Activated CD8-positive, alpha-beta memory T cell treated with anti-CD3 and anti-CD28 coated beads for 4 hours (primary cell): ENCODE data around the gene GSN.

Source experiments
- DNase-seq, 2 donors: peaks; one replicate each; pipeline ENCODE4 v3.0.0-alpha.2; 2020; ENCODE audit warnings: low read depth in 2 of 2

Gene GSN

DNA sequence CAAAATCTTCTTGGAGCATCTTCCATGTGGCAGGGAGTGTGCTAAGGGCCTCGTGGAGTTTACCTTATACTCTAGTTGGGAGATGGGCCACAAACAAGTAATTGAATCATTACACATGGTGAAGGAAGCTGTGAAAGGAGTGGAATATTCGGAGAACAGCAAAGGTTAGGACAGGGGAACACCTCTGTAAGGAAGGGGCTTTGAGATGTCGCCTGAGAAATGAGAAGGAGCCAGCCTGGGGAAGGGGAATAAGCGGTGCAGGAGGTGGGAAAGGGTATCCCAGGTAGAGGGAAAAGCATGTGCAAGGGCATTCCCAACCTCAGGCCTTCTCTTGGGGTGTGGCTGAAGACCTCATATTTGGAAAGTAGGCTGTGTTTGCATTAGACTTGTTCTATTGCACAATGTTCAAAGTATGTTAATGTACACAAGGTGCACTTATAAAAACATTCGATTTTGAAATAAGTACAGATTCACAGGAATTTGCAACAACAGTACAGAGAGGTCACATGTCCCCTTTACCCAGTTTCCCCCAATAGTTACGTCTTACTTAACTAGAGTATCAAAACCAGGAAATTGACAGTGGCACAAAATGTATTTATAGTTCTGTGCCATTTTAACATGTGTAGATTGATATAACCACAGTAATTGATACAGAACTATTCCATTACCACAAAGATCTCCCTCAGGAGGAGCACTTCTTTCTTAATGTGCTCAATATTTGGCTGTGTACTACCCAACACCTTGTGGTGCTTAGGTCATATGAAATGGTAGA lies 104.5 kb downstream of the GSN start:
- DNase-seq, result no peak

DNA sequence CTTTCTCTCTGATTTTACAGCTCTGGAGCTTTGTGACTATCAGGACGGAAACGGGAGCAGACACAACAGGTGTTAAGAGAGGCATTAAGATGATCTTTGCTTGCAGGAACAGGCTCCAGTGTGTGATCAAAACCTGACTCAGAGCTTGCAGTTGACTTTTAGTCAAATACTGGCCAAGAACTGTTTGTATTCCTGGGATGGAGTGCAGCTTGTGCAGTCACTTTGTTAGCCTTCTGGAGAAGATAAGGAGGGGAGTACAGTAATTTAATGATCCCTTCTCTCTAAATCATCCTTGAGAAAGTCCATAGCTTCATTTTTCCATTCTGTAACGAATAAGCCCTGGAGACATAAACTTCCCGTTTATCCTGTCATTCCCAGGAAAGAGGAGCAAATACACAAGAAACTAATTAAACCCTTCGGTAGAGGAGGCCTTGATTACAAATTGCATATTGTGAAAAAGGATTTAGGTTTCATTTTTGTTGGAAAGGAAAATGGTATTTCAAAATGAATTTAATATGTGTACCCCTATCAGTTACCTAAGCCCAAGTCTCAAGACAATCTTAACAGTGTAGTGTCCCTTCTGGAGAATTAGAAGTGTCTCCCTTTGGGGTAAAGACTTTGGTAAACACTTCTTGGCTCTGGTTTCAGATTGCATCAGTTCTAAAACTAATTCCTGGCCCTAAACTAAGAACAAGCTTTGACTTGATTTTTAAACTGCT lies 105.2 kb downstream of the GSN start:
- DNase-seq, result no peak

GRCh38 chr9:121376214-121376830 lies 108.4 kb downstream of the GSN start:
- no peak for DNase-seq

- DNase-seq, result no peak
Measured at GRCh38 chr9:121380846-121381245, 112.9 kb downstream of the GSN start.
